ENCODE measurements around the gene IL3RA.

- no peak for TF ChIP-seq CTCF (IDR thresholded peaks at IDR 0.05)
- no peak for TF ChIP-seq ZFX (IDR thresholded peaks at IDR 0.05; ENCODE audit: borderline replicate concordance)
Measured at GRCh38 chrX:1351981-1352714, 15.6 kb downstream of the IL3RA start.

Data from 22Rv1 (cell line).